Fibroblast of villous mesenchyme (primary cell): Measurements from ENCODE around the gene SNRNP35. TPM values are rescaled to one million over a fixed set of nuclear protein-coding genes. Genes with fewer than 3 reads are reported as not detected.
"Not testable (repeated sequence)": the region's sequence is repeated elsewhere in the genome, so short reads cannot be mapped to it uniquely, and the experiment has no call there.

Experiments
- DNase-seq: peaks from one replicate; pipeline ENCODE4 v3.0.0-alpha.2; 2010; ENCODE audit warnings: low read depth
- H3K4me3 ChIP-seq: 2 replicates; pipeline ENCODE4 v1.5.1; 2011; ENCODE audit warnings: low read depth, mild to moderate bottlenecking, low read length
- total RNA-seq: library from RNA; depleted of rRNA; stranded (reverse); fragments of >200 nt; gene quantifications from 2 replicates; pipeline ENCODE4 v1.2.3, GENCODE V29; 2012
- TF ChIP-seq, protein P1 (sequence below): IDR thresholded peaks from 2 replicates; pipeline ENCODE4 v1.5.1; 2012; ENCODE audit warnings: low read depth, mild to moderate bottlenecking, low read length; ENCODE audit not compliant: insufficient read depth

Gene SNRNP35
- total RNA-seq, 1 donor: 20.7 TPM

DNA sequence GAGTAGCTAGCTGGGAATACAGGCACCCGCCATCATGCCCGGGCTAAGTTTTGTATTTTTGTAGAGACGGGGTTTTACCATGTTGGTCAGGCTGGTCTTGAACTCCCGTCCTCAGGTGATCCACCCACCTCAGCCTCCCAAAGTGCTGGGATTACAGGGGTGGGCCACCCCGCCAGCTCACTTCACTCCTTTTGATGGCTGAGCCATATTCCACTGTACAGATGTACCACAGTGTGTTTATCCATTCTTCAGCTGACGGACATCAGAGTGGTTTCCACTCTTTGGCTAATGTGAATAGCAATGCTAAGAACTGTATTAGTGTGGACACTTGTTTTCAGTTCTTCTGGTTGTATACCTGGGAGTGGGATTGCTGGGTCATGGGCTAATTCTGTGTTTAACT lies 29.5 kb downstream of the SNRNP35 start:
- no peak for DNase-seq
- TF ChIP-seq, protein P1, sequence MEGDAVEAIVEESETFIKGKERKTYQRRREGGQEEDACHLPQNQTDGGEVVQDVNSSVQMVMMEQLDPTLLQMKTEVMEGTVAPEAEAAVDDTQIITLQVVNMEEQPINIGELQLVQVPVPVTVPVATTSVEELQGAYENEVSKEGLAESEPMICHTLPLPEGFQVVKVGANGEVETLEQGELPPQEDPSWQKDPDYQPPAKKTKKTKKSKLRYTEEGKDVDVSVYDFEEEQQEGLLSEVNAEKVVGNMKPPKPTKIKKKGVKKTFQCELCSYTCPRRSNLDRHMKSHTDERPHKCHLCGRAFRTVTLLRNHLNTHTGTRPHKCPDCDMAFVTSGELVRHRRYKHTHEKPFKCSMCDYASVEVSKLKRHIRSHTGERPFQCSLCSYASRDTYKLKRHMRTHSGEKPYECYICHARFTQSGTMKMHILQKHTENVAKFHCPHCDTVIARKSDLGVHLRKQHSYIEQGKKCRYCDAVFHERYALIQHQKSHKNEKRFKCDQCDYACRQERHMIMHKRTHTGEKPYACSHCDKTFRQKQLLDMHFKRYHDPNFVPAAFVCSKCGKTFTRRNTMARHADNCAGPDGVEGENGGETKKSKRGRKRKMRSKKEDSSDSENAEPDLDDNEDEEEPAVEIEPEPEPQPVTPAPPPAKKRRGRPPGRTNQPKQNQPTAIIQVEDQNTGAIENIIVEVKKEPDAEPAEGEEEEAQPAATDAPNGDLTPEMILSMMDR: no peak

DNA sequence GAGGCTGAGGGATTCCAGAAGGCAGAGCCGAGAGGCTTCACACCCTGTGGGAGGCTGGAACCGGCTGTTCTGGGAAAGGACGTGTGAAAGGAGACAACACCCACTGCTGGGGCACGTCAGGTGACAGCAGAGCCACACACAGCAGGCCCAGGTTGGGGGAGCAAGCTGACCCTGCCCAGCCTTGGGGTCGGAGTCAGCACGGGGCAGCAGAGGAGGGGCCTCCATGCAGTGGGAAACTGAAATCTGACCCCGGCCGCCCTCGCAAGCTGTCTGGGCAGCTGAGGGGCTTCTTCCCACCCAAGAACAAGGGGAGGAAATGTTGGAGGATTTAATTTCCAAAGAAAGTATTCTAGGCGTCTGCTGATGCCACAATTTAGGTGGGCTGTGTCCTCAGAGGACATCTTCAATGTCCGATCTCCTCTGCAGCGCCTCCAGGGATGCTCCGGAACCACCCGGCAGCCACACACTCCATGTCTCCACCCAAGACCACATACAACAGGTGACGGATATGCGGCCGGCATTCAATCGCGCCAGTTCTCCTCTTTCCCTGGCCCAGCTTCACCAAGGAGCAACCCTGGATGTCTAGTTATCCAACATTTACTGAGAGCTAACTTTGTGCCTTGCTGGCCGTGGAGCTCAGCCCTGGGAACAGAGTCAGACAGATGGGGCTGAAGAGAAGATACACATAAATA lies 30.7 kb downstream of the SNRNP35 start:
- DNase-seq: no peak
- TF ChIP-seq, protein P1: no peak
- no peak overlapping the region for H3K4me3 ChIP-seq

More for the DNA sequence above, 29.5 kb downstream of the SNRNP35 start:
- H3K4me3 ChIP-seq: no peak overlapping the region

DNA sequence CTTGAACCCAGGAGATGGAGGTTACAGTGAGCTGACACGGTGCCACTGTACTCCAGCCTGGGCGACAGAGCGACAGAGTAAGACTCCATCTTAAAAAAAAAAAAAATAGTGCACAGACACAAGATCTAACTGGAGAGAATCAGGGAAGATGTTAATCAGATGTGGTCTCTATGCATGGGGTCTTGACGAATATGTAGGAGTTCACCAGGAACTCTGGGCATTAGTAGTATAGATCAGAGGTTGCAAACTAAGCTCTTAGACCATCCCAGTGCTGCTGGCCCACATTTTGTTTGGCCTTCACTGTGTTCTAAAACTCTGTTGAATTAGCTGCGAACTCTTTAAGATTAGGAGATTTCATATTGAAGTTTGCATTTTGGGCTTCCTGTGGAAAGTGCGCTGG lies 31.6 kb downstream of the SNRNP35 start:
- H3K4me3 ChIP-seq: no peak overlapping the region
- no peak for DNase-seq
- TF ChIP-seq, protein P1: no peak

DNA sequence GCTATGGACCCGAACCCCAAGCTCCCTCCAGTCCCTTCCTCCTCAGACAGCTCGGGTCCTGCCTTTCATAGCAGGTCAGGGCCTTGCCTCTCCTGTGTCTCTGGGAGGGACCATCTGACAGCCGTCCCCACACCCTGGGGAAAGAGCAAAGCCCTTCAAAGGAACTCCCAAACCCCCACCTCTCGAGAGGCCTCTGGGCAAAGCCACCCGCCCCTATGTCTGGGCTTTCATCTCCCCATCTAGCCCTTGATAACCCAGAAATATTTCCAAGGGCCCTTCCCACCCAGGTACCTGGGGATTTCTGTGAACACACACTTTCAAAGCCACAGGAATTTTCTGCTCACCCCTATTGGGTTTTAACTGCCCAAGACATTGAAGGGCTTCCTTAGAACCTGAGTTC lies 32.1 kb downstream of the SNRNP35 start:
- TF ChIP-seq, protein P1: no peak
- DNase-seq: no peak
- H3K4me3 ChIP-seq: no peak overlapping the region

DNA sequence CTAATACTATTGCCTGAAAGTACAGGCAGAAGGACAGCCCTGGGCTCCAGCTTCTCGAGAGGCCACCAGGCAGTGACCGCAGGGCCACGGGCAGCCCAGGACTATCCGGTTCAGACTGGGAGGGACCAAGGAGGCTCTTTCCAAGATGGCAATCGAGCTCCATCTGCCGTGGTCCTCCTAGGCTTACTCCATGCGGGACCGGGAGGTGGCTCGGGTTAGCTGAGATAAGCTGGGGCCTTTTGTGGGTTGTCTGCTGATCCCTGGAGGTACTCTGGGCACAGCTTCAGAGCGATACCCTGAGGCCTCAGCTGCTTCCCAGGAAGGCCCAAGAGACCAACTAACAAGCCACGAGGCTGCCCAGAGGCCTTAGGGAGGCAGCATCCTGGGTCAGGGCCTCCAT lies 33.1 kb downstream of the SNRNP35 start:
- TF ChIP-seq, protein P1: no peak
- no peak for DNase-seq
- no peak overlapping the region for H3K4me3 ChIP-seq

DNA sequence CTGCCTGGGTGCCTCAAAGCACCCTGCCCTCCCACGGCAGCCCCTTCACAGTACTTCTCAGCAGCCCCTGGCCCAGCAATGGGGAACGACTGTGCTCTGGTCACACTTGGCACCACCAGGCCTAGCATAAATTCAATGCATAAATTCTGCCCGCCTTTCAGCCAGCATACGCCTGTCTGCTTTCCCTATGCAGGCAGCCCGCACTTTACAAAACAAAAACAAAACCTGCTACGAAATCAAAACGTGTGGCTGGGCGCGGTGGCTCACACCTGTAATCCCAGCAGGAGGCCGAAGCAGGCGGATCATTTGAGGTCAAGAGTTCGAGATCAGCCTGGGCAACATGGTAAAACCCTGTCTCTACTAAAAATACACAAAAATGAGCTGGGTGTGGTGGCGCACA lies 33.5 kb downstream of the SNRNP35 start:
- H3K4me3 ChIP-seq: no peak overlapping the region
- no peak for DNase-seq
- TF ChIP-seq, protein P1: no peak

DNA sequence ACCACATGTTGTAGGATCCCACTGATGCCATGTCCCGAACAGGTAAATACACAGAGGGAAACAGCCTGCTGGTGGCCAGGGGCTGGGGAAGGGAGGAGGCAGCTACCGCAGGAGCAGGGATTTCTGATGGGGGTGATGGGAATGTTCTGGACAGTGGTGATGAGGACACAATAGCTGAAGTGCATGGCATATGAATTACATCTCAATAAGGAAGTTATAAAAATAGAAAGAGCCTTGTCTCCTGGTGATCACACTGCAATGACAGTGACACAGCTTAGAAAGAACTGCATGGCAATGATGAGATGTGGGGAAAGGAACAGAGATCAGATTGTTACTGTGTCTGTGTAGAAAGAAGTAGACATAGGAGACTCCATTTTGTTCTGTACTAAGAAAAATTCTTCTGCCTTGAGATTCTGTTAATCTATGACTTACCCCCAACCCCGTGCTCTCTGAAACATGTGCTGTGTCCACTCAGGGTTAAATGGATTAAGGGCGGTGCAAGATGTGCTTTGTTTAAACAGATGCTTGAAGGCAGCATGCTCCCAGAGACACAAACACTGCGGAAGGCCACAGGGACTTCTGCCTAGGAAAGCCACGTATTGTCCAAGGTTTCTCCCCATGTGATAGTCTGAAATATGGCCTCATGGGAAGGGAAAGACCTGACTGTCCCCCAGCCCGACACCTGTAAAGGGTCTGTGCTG lies 34.5 kb downstream of the SNRNP35 start:
- not testable (repeated sequence) for H3K4me3 ChIP-seq, DNase-seq
